SK-N-MC (cell line): Measurements from ENCODE around the gene ACAP2.

Experiments
- EZH2 ChIP-seq: fragments of 200-600 bp; sonication (generic); IDR thresholded peaks from one replicate; pipeline ENCODE4 v1.6.1; 2017; ENCODE audit warnings: antibody characterized with exemption
- FOXP2 ChIP-seq: optimal IDR thresholded peaks from 2 replicates; pipeline ENCODE3; 2011; ENCODE audit warnings: mild to moderate bottlenecking, moderate library complexity; ENCODE audit not compliant: insufficient read depth; ENCODE audit errors: extremely low read length, control extremely low read depth
- POLR2AphosphoS5 ChIP-seq: IDR thresholded peaks from 2 replicates; pipeline ENCODE4 v1.6.1; 2012; ENCODE audit warnings: mild to moderate bottlenecking, low read depth, low read length, borderline replicate concordance

- TF ChIP-seq EZH2: no peak
- no peak for TF ChIP-seq POLR2AphosphoS5
- no peak for TF ChIP-seq FOXP2
Observed at GRCh38 chr3:195249858-195250464, 192.9 kb downstream of the ACAP2 start.
